Spleen (tissue), 11 donors: Measurements from ENCODE around the gene SPATA6L. TPM values are rescaled to one million over a fixed set of nuclear protein-coding genes. Genes with fewer than 3 reads are reported as not detected.

Experiments used
- DNase-seq: peaks from one replicate; pipeline ENCODE4 v3.0.0-alpha.2; 2020
- H3K27ac ChIP-seq, 8 donors: fragments of 200-600 bp; sonication (generic) in 7 of 8; 1 replicate in 4 of 8; 2 replicates in 4 of 8; pipeline versions ENCODE4 v1.5.0 to v1.8.0; 2016 to 2021; ENCODE audit warnings: inconsistent platforms in 4 of 8, mild to moderate bottlenecking in 4 of 8, moderate library complexity in 1 of 8
- H3K27me3 ChIP-seq, 7 donors: fragments of 200-600 bp; sonication (generic) in 6 of 7; replicated peaks in 1 of 7; 1 replicate in 4 of 7; 2 replicates in 3 of 7; pipeline versions ENCODE4 v1.5.0 to v1.8.0; 2016 to 2021; ENCODE audit warnings: inconsistent platforms in 3 of 7, mild to moderate bottlenecking in 1 of 7
- H3K36me3 ChIP-seq, 6 donors: fragments of 200-600 bp; sonication (generic) in 5 of 6; 1 replicate in 4 of 6; 2 replicates in 2 of 6; pipeline versions ENCODE4 v1.5.0 to v1.8.0; 2016 to 2021; ENCODE audit warnings: inconsistent platforms in 2 of 6
- H3K4me1 ChIP-seq, 6 donors: fragments of 200-600 bp; sonication (generic) in 5 of 6; 1 replicate in 3 of 6; 2 replicates in 3 of 6; pipeline versions ENCODE4 v1.5.0 to v1.8.0; 2016 to 2021; ENCODE audit warnings: inconsistent platforms in 3 of 6
- H3K4me3 ChIP-seq, 8 donors: fragments of 200-600 bp; sonication (generic) in 7 of 8; 1 replicate in 4 of 8; 2 replicates in 4 of 8; pipeline versions ENCODE4 v1.5.0 to v1.8.0; 2016 to 2021; ENCODE audit warnings: inconsistent platforms in 4 of 8, mild to moderate bottlenecking in 4 of 8, moderate library complexity in 2 of 8
- H3K9me3 ChIP-seq, 8 donors: fragments of 200-600 bp; sonication (generic) in 7 of 8; 1 replicate in 4 of 8; 2 replicates in 4 of 8; pipeline versions ENCODE4 v1.5.0 to v1.8.0; 2016 to 2021; ENCODE audit warnings: inconsistent platforms in 4 of 8
- CTCF ChIP-seq, 11 experiments: fragments of 200-600 bp in 7 of 11; fragments of 450-650 bp in 4 of 11; sonication (generic) in 4 of 11; IDR thresholded peaks in 8 of 11; conservative IDR thresholded peaks in 3 of 11; 1 replicate in 7 of 11; 2 replicates in 4 of 11; pipeline versions ENCODE4 v1.4.0 to v1.8.0; 2016 to 2021; ENCODE audit warnings: antibody characterized with exemption in 11 of 11, inconsistent platforms in 4 of 11, mild to moderate bottlenecking in 1 of 11
- POLR2A ChIP-seq, 3 donors: fragments of 450-650 bp; IDR thresholded peaks; one replicate each; pipeline ENCODE4 v1.5.1; 2017; ENCODE audit warnings: antibody characterized with exemption in 3 of 3, mild to moderate bottlenecking in 1 of 3
- POLR2AphosphoS5 ChIP-seq, 3 donors: sonication (generic); formaldehyde crosslinking; IDR thresholded peaks; one replicate each; pipeline ENCODE4 v1.5.1; 2017; ENCODE audit warnings: antibody characterized with exemption in 3 of 3
- WGBS, 5 donors: extraction: QIAGEN DNeasy Blood & Tissue Kit in 3 of 5; methylation state at CpG; one replicate each; pipeline versions ENCODE4 v1.1.5 to v1.1.7; 2013 to 2018; 5-methylcytosine and 5-hydroxymethylcytosine counted together
- intact Hi-C: fragments of 100-400 bp; cut with DNase I; formaldehyde crosslinking; loops from one replicate; pipeline ENCODE4 v1.15.0; 2023; ENCODE audit warnings: low total_unique reads
- polyA plus RNA-seq, 3 donors: library from polyadenylated mRNA; stranded (reverse); fragments of 200-250 nt; gene quantifications; one replicate each; pipeline ENCODE4 v1.2.1, GENCODE V29; 2013
- total RNA-seq, 7 donors: library from RNA; depleted of rRNA in 3 of 7; stranded (reverse); fragments of >200 nt in 3 of 7; fragmentation: NEBNext Ultra II Directional in 4 of 7; extraction: Animal tissue kit (Norgen Biotek cat#: 25700) in 4 of 7; gene quantifications; one replicate each; pipeline versions ENCODE4 v1.1.0 to v1.2.1, GENCODE V29; 2016 to 2021
- donor health status: healthy with polysubstance abuse.
- donor health status: DM: no; HTN: no; CAD: no; lungs with moderate emphysema.
- donor health status: DM: no; HTN: no; CAD: no.
- donor health status: Bipolar disorder and iron deficiency.
- donor health status: healthy.
- donor health status: DM: no; HTN: no; CAD: no.
- donor health status: DM: yes; HTN: yes; CAD: no.

Gene SPATA6L
- total and polyA plus RNA-seq, 10 donors, result 0.32 to 5.7 (median 1.1) TPM

GRCh38 chr9:4572184-4572826, 94.0 kb downstream of the SPATA6L start:
- no peak overlapping the region for H3K4me3 ChIP-seq
- intact Hi-C loops, result no loop called here
- 26 to 54% (median 42%) methylated on average over 5 of the region's 5 CpGs for whole genome bisulfite sequencing, 5 donors
- no peaks in the 10 kb centered on the region for H3K9me3 ChIP-seq
- TF ChIP-seq CTCF (IDR thresholded peaks at IDR 0.05 in 8 of 11, conservative IDR thresholded peaks at IDR 0.05 in 3 of 11), result no peak
- TF ChIP-seq POLR2A (IDR thresholded peaks at IDR 0.05), result no peak
- TF ChIP-seq POLR2AphosphoS5 (IDR thresholded peaks at IDR 0.05), result no peak
- H3K4me1 ChIP-seq, result no peaks in the 10 kb centered on the region
- no peaks in the 10 kb centered on the region for H3K27me3 ChIP-seq
- H3K36me3 ChIP-seq, result no peaks in the 10 kb centered on the region
- DNase-seq, result no peak
- H3K27ac ChIP-seq, result no peak overlapping the region

- Histone ChIP-seq H3K4me3 (no peak overlapping the region), H3K4me1 (no peaks in the 10 kb centered on the region), H3K9me3 (no peaks in the 10 kb centered on the region), H3K27ac (no peak overlapping the region), H3K36me3 (no peaks in the 10 kb centered on the region), H3K27me3 (no peaks in the 10 kb centered on the region)
- intact Hi-C loops, result no loop called here
- DNase-seq, result no peak
- TF ChIP-seq CTCF (IDR thresholded peaks at IDR 0.05 in 8 of 11, conservative IDR thresholded peaks at IDR 0.05 in 3 of 11) (no peak), POLR2A (IDR thresholded peaks at IDR 0.05) (no peak), POLR2AphosphoS5 (IDR thresholded peaks at IDR 0.05) (no peak)
Observed at GRCh38 chr9:4569101-4569500, 97.2 kb downstream of the SPATA6L start.

- H3K36me3 ChIP-seq, result no peaks in the 10 kb centered on the region
Observed at GRCh38 chr9:4567601-4568000, 98.7 kb downstream of the SPATA6L start.

GRCh38 chr9:4566806-4567205, 99.5 kb downstream of the SPATA6L start:
- DNase-seq, result no peak
- intact Hi-C loops, result no loop called here
- no peaks in the 10 kb centered on the region for H3K9me3 ChIP-seq
- 79 to 95% (median 88%) methylated on average over 2 of the region's 2 CpGs for WGBS, 5 donors
- no peaks in the 10 kb centered on the region for H3K36me3 ChIP-seq
- H3K27me3 ChIP-seq, result no peaks in the 10 kb centered on the region
- H3K27ac ChIP-seq, result no peak overlapping the region
- TF ChIP-seq POLR2AphosphoS5 (IDR thresholded peaks at IDR 0.05) (no peak), POLR2A (IDR thresholded peaks at IDR 0.05) (no peak), CTCF (IDR thresholded peaks at IDR 0.05 in 8 of 11, conservative IDR thresholded peaks at IDR 0.05 in 3 of 11) (no peak)
- no peaks in the 10 kb centered on the region for H3K4me1 ChIP-seq
- no peak overlapping the region for H3K4me3 ChIP-seq

More at GRCh38 chr9:4567601-4568000, 98.7 kb downstream of the SPATA6L start:
- H3K27ac ChIP-seq, result no peak overlapping the region
- 66 to 74% (median 72%) methylated on average over 8 of the region's 8 CpGs for WGBS, 5 donors
- no peaks in the 10 kb centered on the region for H3K27me3 ChIP-seq
- TF ChIP-seq POLR2AphosphoS5 (IDR thresholded peaks at IDR 0.05) (no peak), POLR2A (IDR thresholded peaks at IDR 0.05) (no peak), CTCF (IDR thresholded peaks at IDR 0.05 in 8 of 11, conservative IDR thresholded peaks at IDR 0.05 in 3 of 11) (no peak)
- H3K9me3 ChIP-seq, result no peaks in the 10 kb centered on the region
- no peak overlapping the region for H3K4me3 ChIP-seq
- DNase-seq, result no peak
- H3K4me1 ChIP-seq, result no peaks in the 10 kb centered on the region
- intact Hi-C loops, result no loop called here
